A549 (cell line): ENCODE results near the gene DGLUCY. TPM values are rescaled to one million over a fixed set of nuclear protein-coding genes. Genes with fewer than 3 reads are reported as not detected.

ENCODE experiments used
- ATAC-seq, 2 experiments: fragments of 200-7000 bp in 1 of 2; fragments of >200 bp in 1 of 2; cut with Nextera tagmentation in 1 of 2; cut with Tn5 transposase in 1 of 2; 3 replicates each; pipeline versions ENCODE4 v1.8.0 to v1.9.1; 2018 to 2020; ENCODE audit warnings: mild to moderate bottlenecking in 1 of 2, moderate library complexity in 1 of 2
- CTCF ChIA-PET: fragments of 300-600 bp; sonication (Branson Sonifier 250); formaldehyde crosslinking; extraction: SDS; loops from one replicate; lab custom pipeline; 2021; ENCODE audit warnings: antibody characterized with exemption, inconsistent platforms; lab: Yijun Ruan, JAX
- POLR2A ChIA-PET: fragments of 350-600 bp; formaldehyde crosslinking; extraction: SDS; loops from one replicate; lab custom pipeline; 2021; ENCODE audit warnings: antibody characterized with exemption, inconsistent platforms; lab: Yijun Ruan, JAX
- DNase-seq, 2 experiments: peaks; one replicate each; pipeline versions ENCODE4 v3.0.0 to v3.0.0-alpha.2; 2011 to 2016; ENCODE audit warnings: low read depth in 1 of 2, low spot score in 1 of 2
- FAIRE-seq: peaks from 2 replicates; lab custom pipeline; 2011; peaks lifted over from hg19 to GRCh38; lab: Jason Lieb, UNC
- H3K27ac ChIP-seq, 2 experiments: fragments of >200 bp; sonication (Bioruptor Twin); formaldehyde crosslinking; 3 replicates each; pipeline ENCODE4 v1.5.1; 2016 to 2017
- H3K4me1 ChIP-seq: fragments of >200 bp; sonication (Bioruptor Twin); formaldehyde crosslinking; 3 replicates; pipeline ENCODE4 v1.6.1; 2016
- H3K4me2 ChIP-seq: fragments of >200 bp; sonication (Bioruptor Twin); formaldehyde crosslinking; 3 replicates; pipeline ENCODE4 v1.6.1; 2016
- H3K4me3 ChIP-seq: fragments of >200 bp; sonication (Bioruptor Twin); formaldehyde crosslinking; 3 replicates; pipeline ENCODE4 v1.5.1; 2016
- H3K9me3 ChIP-seq: fragments of >200 bp; sonication (Bioruptor Twin); formaldehyde crosslinking; 3 replicates; pipeline ENCODE4 v1.6.1; 2016
- CBX2 ChIP-seq: fragments of 200-600 bp; sonication (generic); IDR thresholded peaks from 2 replicates; pipeline ENCODE4 v1.6.1; 2016; ENCODE audit warnings: low read depth, mild to moderate bottlenecking, borderline replicate concordance
- CEBPB ChIP-seq, 2 experiments: fragments of >200 bp in 1 of 2; sonication (Bioruptor Twin) in 1 of 2; formaldehyde crosslinking in 1 of 2; IDR thresholded peaks; 2 replicates each; pipeline ENCODE4 v1.6.1; 2012 to 2016
- CHD4 ChIP-seq: fragments of 200-600 bp; sonication (generic); IDR thresholded peaks from 2 replicates; pipeline ENCODE4 v1.6.1; 2016; ENCODE audit warnings: antibody characterized with exemption, mild to moderate bottlenecking, borderline replicate concordance
- EHF ChIP-seq: fragments of 250-450 bp; sonication (Bioruptor Pico); IDR thresholded peaks from 2 replicates; pipeline ENCODE4 v1.5.0; 2020; ENCODE audit warnings: mild to moderate bottlenecking
- ESRRA ChIP-seq: fragments of 150-350 bp; IDR thresholded peaks from 2 replicates; pipeline ENCODE4 v1.6.1; 2014; ENCODE audit warnings: mild to moderate bottlenecking, low read length, borderline replicate concordance
- FOSL2 ChIP-seq, 2 experiments: fragments of 450-650 bp in 1 of 2; fragments of >200 bp in 1 of 2; sonication (Bioruptor Twin) in 1 of 2; formaldehyde crosslinking; IDR thresholded peaks; 2 replicates each; pipeline versions ENCODE4 v1.5.0 to v1.6.1; 2016 to 2020; ENCODE audit warnings: mild to moderate bottlenecking in 1 of 2, moderate library complexity in 1 of 2
- FOXS1 ChIP-seq: fragments of 250-450 bp; sonication (Bioruptor Pico); IDR thresholded peaks from 2 replicates; pipeline ENCODE4 v1.5.0; 2020; ENCODE audit warnings: mild to moderate bottlenecking, moderate library complexity
- HDAC2 ChIP-seq: fragments of 200-600 bp; sonication (generic); IDR thresholded peaks from 2 replicates; pipeline ENCODE4 v1.6.1; 2016
- HOXA7 ChIP-seq: fragments of 250-450 bp; sonication (Bioruptor Pico); IDR thresholded peaks from 2 replicates; pipeline ENCODE4 v1.5.0; 2020; ENCODE audit warnings: mild to moderate bottlenecking, moderate library complexity
- JUN ChIP-seq, 2 experiments: fragments of >200 bp; sonication (Bioruptor Twin); formaldehyde crosslinking; IDR thresholded peaks; 2 replicates in 1 of 2; 3 replicates in 1 of 2; pipeline ENCODE4 v1.6.1; 2016 to 2017
- JUNB ChIP-seq: fragments of >200 bp; sonication (Bioruptor Twin); formaldehyde crosslinking; IDR thresholded peaks from 2 replicates; pipeline ENCODE4 v1.6.1; 2016
- KDM5A ChIP-seq: fragments of 200-600 bp; sonication (generic); IDR thresholded peaks from 2 replicates; pipeline ENCODE4 v1.6.1; 2016; ENCODE audit warnings: antibody characterized with exemption, mild to moderate bottlenecking
- MAZ ChIP-seq: fragments of 150-350 bp; IDR thresholded peaks from 2 replicates; pipeline ENCODE4 v1.6.1; 2014; ENCODE audit warnings: antibody characterized with exemption, low read depth, low read length, borderline replicate concordance
- MYC ChIP-seq: IDR thresholded peaks from 2 replicates; pipeline ENCODE4 v1.6.1; 2012; ENCODE audit warnings: mild to moderate bottlenecking, inconsistent platforms, low read length, improper control_type of control experiment, borderline replicate concordance
- NPAS2 ChIP-seq: fragments of 250-450 bp; sonication (Bioruptor Pico); IDR thresholded peaks from 2 replicates; pipeline ENCODE4 v1.8.0; 2022; ENCODE audit warnings: mild to moderate bottlenecking, moderate library complexity, borderline replicate concordance
- POLR2A ChIP-seq: IDR thresholded peaks from 2 replicates; pipeline ENCODE4 v1.6.1; 2012; ENCODE audit warnings: mild to moderate bottlenecking, low read length
- RAD21 ChIP-seq, 2 experiments: fragments of >200 bp in 1 of 2; sonication (Bioruptor Twin) in 1 of 2; formaldehyde crosslinking in 1 of 2; IDR thresholded peaks in 1 of 2; conservative IDR thresholded peaks in 1 of 2; 2 replicates in 1 of 2; 3 replicates in 1 of 2; pipeline ENCODE4 v1.6.1; 2012 to 2018; ENCODE audit warnings: inconsistent platforms in 1 of 2
- RNF2 ChIP-seq: fragments of 200-600 bp; sonication (generic); IDR thresholded peaks from 2 replicates; pipeline ENCODE4 v1.6.1; 2016; ENCODE audit warnings: low read depth, mild to moderate bottlenecking, antibody characterized with exemption, moderate library complexity, borderline replicate concordance
- SMC3 ChIP-seq: fragments of >200 bp; sonication (Bioruptor Twin); formaldehyde crosslinking; IDR thresholded peaks from 3 replicates; pipeline ENCODE4 v1.6.1; 2018; ENCODE audit warnings: inconsistent platforms
- SREBF2 ChIP-seq: fragments of 450-650 bp; IDR thresholded peaks from 2 replicates; pipeline ENCODE4 v1.6.1; 2014; ENCODE audit warnings: mild to moderate bottlenecking, moderate library complexity
- ZNF302 ChIP-seq: fragments of 250-450 bp; sonication (Bioruptor Pico); IDR thresholded peaks from 2 replicates; pipeline ENCODE4 v1.9.0; 2021; ENCODE audit warnings: inconsistent platforms, mild to moderate bottlenecking, moderate library complexity
- WGBS: methylation state at CpG from one replicate; pipeline ENCODE4 v1.1.6; 2017; ENCODE audit errors: missing lambda C conversion rate; 5-methylcytosine and 5-hydroxymethylcytosine counted together
- polyA plus RNA-seq, 4 experiments: library from polyadenylated mRNA; depleted of rRNA in 3 of 4; stranded (reverse); fragments of >200 nt; fragmentation: RNase III in 1 of 4; extraction: RNeasy Plus Mini Kit Qiagen cat#74134 plus additional on column Dnase treatment in 1 of 4; gene quantifications; 2 replicates in 3 of 4; 3 replicates in 1 of 4; pipeline ENCODE4 v1.2.3, GENCODE V29; 2011 to 2017
- TF ChIP-seq, protein P1 (sequence below): fragments of 250-450 bp; sonication (Bioruptor Pico); IDR thresholded peaks from 2 replicates; pipeline ENCODE4 v1.5.0; 2021; ENCODE audit warnings: mild to moderate bottlenecking, moderate library complexity, borderline replicate concordance
- TF ChIP-seq, protein P2 (sequence below): IDR thresholded peaks from 2 replicates; pipeline ENCODE4 v1.6.1; 2012
- TF ChIP-seq, protein P3 (sequence below): fragments of 150-350 bp; IDR thresholded peaks from 2 replicates; pipeline ENCODE4 v1.6.1; 2014; ENCODE audit warnings: low read depth, mild to moderate bottlenecking, low read length
- TF ChIP-seq, protein P4 (sequence below): fragments of 200-600 bp; sonication (generic); IDR thresholded peaks from 2 replicates; pipeline ENCODE4 v1.6.1; 2016; ENCODE audit warnings: antibody characterized with exemption, mild to moderate bottlenecking, moderate library complexity
- TF ChIP-seq, protein P5 (sequence below): IDR thresholded peaks from 2 replicates; pipeline ENCODE4 v1.6.1; 2012

Gene DGLUCY
- polyA plus RNA-seq, 2 of the 4 experiments (the other 2 are of a cell fraction), result 14.4 to 17.5 TPM

DNA sequence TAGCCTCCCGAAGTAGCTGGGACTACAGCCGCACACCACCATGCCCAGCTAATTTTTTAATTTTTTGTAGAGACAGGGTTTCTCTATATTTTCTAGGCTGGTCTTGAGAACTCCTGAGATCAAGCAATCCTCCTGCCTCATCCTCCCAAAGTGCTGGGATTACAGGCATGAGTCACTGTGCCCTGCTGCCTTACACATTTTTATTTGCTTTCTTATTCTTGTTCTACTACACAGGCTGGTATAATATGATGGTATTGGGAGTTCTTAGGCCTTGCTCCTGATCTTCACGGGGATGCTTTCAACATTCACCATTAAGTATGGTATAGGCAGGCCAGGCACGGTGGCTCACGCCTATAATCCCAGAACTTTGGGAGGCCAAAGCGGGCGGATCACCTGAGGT lies 21.2 kb downstream of the DGLUCY start (continued):
- TF ChIP-seq MYC (no peak), FOXS1 (no peak), HDAC2 (no peak), CBX2 (no peak), CEBPB (IDR thresholded peaks at IDR 0.05) (no peak), EHF (CRISPR knock-in tag) (no peak)
- TF ChIP-seq, protein P1, sequence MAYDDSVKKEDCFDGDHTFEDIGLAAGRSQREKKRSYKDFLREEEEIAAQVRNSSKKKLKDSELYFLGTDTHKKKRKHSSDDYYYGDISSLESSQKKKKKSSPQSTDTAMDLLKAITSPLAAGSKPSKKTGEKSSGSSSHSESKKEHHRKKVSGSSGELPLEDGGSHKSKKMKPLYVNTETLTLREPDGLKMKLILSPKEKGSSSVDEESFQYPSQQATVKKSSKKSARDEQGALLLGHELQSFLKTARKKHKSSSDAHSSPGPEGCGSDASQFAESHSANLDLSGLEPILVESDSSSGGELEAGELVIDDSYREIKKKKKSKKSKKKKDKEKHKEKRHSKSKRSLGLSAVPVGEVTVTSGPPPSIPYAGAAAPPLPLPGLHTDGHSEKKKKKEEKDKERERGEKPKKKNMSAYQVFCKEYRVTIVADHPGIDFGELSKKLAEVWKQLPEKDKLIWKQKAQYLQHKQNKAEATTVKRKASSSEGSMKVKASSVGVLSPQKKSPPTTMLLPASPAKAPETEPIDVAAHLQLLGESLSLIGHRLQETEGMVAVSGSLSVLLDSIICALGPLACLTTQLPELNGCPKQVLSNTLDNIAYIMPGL (CRISPR knock-in tag), result no peak

DNA sequence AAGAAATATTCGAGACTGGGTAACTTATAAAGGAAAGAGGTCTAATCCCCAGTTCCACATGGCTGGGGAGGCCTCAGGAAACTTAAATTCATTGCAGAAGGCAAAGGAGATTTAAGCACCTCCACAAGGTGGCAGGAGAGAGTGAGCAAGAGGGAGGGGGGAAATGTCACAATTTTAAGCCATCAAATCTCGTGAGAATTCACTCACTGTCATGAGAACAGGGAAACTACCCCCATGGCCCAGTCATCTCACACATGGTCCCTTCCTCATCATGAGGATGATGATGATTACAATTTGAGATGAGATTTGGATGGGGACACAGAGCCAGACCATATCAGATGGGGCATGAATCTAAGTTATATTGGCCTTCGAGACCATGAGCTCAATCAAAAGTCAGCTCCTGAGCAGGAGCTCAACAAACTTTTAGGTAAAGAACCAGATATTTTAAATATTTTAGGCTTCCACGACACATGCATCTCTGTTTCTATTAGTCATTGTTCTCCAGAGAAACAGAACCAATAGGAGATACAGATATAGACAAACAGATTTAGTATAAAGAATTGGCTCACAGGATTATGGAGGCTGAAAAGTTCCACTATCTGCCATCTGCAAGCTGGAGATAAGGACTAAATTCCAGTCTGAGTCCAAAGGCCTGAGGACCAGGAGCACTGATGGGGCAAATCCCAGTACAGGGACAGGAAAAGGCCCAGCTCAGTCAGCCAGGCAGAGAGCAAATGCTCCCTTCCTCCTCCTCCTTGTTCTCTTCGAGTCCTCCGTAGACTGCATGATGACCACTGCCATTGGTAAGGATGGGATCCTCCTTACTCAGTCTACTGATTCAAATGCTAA lies 24.9 kb downstream of the DGLUCY start:
- H3K4me3 ChIP-seq, result no peak overlapping the region
- ATAC-seq (peak; percentile 54 to 70; a peak in 3 of 6 replicates), DNase-seq (peak; percentile 28 to 62), FAIRE-seq (no peak)
- no peak overlapping the region for H3K4me2 ChIP-seq
- ChIA-PET CTCF (interaction anchor here (0.6 to 5.0 kb wide), 11 partner anchors 12 to 235 kb away, joined by 3 to 29 read pairs (median 3); no protein-coding TSS in a partner anchor), POLR2A (no interaction called here)
- no peaks in the 10 kb centered on the region for H3K9me3 ChIP-seq
- 71% methylated on average over 6 of the region's 6 CpGs for WGBS
- H3K27ac ChIP-seq, result no peak overlapping the region
- H3K4me1 ChIP-seq, result 0 out of 3 replicates have a peak, but pooled peaks cover 5% of the 10 kb centered on the region
- TF ChIP-seq, protein P2, sequence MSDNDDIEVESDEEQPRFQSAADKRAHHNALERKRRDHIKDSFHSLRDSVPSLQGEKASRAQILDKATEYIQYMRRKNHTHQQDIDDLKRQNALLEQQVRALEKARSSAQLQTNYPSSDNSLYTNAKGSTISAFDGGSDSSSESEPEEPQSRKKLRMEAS, result no peak
- TF ChIP-seq, protein P1 (CRISPR knock-in tag), result no peak
- TF ChIP-seq RNF2 (no peak), KDM5A (no peak), POLR2A (no peak), JUNB (no peak), CEBPB (IDR thresholded peaks at IDR 0.05) (0 out of 4 replicates have a peak, but pooled peaks of 1 of the 2 experiments have one; percentile 28), SREBF2 (no peak), FOSL2 (IDR thresholded peaks at IDR 0.05) (no peak), FOSL2 (CRISPR knock-in tag; IDR thresholded peaks at IDR 0.05) (no peak), ESRRA (no peak), CHD4 (no peak), CBX2 (no peak), NPAS2 (CRISPR knock-in tag) (no peak), FOXS1 (no peak), ZNF302 (CRISPR knock-in tag) (no peak), JUN (IDR thresholded peaks at IDR 0.05) (no peak), SMC3 (peak; percentile 26; the same call in 1 of the 3 replicates), MYC (no peak), HOXA7 (CRISPR knock-in tag) (no peak), MAZ (peak; percentile 71; the same call in 1 of the 2 replicates), RAD21 (conservative IDR thresholded peaks at IDR 0.05 in 1 of 2, IDR thresholded peaks at IDR 0.05 in 1 of 2) (peak; percentile 26 to 37; a peak in 2 of 5 replicates)
- TF ChIP-seq, protein P3, sequence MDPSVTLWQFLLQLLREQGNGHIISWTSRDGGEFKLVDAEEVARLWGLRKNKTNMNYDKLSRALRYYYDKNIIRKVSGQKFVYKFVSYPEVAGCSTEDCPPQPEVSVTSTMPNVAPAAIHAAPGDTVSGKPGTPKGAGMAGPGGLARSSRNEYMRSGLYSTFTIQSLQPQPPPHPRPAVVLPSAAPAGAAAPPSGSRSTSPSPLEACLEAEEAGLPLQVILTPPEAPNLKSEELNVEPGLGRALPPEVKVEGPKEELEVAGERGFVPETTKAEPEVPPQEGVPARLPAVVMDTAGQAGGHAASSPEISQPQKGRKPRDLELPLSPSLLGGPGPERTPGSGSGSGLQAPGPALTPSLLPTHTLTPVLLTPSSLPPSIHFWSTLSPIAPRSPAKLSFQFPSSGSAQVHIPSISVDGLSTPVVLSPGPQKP, result no peak
- TF ChIP-seq, protein P4, sequence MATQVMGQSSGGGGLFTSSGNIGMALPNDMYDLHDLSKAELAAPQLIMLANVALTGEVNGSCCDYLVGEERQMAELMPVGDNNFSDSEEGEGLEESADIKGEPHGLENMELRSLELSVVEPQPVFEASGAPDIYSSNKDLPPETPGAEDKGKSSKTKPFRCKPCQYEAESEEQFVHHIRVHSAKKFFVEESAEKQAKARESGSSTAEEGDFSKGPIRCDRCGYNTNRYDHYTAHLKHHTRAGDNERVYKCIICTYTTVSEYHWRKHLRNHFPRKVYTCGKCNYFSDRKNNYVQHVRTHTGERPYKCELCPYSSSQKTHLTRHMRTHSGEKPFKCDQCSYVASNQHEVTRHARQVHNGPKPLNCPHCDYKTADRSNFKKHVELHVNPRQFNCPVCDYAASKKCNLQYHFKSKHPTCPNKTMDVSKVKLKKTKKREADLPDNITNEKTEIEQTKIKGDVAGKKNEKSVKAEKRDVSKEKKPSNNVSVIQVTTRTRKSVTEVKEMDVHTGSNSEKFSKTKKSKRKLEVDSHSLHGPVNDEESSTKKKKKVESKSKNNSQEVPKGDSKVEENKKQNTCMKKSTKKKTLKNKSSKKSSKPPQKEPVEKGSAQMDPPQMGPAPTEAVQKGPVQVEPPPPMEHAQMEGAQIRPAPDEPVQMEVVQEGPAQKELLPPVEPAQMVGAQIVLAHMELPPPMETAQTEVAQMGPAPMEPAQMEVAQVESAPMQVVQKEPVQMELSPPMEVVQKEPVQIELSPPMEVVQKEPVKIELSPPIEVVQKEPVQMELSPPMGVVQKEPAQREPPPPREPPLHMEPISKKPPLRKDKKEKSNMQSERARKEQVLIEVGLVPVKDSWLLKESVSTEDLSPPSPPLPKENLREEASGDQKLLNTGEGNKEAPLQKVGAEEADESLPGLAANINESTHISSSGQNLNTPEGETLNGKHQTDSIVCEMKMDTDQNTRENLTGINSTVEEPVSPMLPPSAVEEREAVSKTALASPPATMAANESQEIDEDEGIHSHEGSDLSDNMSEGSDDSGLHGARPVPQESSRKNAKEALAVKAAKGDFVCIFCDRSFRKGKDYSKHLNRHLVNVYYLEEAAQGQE, result peak; percentile 55; the same call in 1 of the 2 replicates
- TF ChIP-seq, protein P5, sequence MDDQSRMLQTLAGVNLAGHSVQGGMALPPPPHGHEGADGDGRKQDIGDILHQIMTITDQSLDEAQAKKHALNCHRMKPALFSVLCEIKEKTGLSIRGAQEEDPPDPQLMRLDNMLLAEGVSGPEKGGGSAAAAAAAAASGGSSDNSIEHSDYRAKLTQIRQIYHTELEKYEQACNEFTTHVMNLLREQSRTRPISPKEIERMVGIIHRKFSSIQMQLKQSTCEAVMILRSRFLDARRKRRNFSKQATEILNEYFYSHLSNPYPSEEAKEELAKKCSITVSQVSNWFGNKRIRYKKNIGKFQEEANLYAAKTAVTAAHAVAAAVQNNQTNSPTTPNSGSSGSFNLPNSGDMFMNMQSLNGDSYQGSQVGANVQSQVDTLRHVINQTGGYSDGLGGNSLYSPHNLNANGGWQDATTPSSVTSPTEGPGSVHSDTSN, result no peak
